Jurkat, Clone E6-1 (cell line): ENCODE results near the gene JDP2.

Experiments used
- DNase-seq: peaks from one replicate; pipeline ENCODE4 v3.0.0-alpha.2; 2011; ENCODE audit warnings: low read depth, low spot score
- H3K4me3 ChIP-seq: 2 replicates; pipeline ENCODE4 v1.5.1; 2011; ENCODE audit warnings: mild to moderate bottlenecking, low read length, control low read depth, moderate library complexity

The JDP2 gene

DNA sequence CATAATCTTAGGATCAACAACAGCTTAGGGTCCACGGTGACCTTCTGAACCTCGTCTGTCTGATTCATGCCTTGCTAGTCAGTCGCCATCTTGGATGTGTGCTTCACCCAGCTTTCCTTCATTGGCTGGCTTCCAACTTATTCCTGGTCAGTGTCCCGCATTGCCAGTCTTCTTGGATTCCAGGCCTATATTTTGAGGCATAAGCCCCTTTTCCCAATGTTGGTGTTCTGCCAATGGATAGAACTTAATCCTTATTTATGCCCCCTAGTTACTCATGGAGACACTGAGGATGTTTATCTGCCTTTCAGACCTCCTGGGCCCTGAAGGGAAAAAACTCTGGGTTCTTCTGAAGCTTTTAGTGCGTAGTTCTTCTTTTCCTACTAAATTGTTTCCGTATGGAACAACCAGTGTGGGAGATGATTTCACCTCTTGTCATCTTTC, 5.8 kb downstream of the JDP2 start:
- DNase-seq, result no peak
- no peak overlapping the region for H3K4me3 ChIP-seq

GRCh38 chr14:75434138-75434889, 6.5 kb downstream of the JDP2 start:
- peak; percentile 41 for DNase-seq
- H3K4me3 ChIP-seq, result no peak overlapping the region

DNA sequence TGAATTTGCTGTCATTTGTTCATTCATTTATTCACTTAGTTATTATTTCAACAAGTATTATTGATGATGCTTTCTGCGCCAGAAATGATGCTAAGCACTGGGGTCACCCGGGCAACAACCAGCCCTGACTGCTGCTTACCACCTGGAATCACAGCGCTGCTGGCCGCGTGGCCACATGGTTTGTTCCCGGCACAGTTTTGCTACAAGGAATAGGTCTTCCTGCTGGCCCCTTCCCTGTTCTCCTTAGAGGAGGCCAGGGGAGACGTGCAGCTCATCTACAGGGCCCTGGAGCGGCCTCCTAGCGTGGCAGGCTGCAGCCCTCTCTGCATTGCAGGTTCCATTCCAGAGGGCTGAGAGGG, 7.0 kb downstream of the JDP2 start:
- no peak overlapping the region for H3K4me3 ChIP-seq
- DNase-seq, result no peak

GRCh38 chr14:75435473-75435872, 7.7 kb downstream of the JDP2 start:
- no peak overlapping the region for H3K4me3 ChIP-seq
- peak; percentile 69 for DNase-seq

GRCh38 chr14:75437201-75438143, 9.7 kb downstream of the JDP2 start:
- no peak for DNase-seq

DNA sequence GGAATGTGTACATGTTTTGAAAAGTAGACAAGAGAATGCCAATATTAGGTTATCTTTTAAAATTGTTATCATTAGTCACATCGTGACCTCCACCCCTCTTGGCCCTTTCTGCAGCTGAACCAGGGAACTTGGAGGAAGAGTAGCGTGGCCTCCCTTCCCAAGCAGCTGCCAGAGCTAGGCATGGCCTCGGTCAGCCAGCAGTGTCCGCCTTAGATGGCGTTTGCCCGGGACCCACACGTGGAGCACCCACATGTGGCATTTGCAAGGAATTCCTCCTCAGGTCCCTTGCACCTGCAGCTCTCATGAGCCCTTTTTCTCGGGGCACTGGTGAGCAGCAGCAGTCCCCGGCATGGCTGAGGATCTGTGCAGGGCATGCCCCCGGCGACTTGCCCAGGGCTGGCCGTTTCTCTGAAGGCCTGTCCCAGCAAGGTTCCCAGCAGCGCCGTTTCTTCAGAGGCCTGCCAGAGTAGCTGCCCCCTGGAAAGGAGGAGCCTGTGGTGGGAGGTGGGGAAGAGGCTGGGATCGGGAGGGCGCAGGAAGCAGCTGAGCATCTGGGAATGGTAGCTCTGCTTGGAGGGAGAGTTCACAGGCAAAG, 10.8 kb downstream of the JDP2 start:
- no peak for DNase-seq
- H3K4me3 ChIP-seq, result no peak overlapping the region

More at GRCh38 chr14:75437201-75438143, 9.7 kb downstream of the JDP2 start:
- no peak overlapping the region for H3K4me3 ChIP-seq

DNA sequence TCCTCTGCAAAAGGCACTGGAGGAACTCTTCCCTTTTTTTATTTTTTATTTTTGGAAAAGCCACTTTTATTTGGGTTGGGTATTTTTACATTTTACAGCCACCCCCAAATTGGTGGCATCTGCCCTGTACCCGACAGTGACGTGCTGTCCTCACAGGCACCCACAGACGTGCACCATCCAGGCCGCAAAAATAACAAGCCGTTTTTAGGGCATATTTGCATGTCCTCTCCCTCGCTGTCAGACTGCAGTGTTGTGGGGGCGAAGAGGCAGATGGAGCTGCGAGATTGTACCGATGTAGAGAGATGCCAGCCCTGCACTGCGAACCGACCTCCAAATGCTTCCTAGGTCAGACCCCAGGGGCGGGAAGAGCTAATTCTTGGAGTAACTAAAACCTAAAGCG, 12.2 kb downstream of the JDP2 start:
- DNase-seq, result no peak
- no peak overlapping the region for H3K4me3 ChIP-seq

GRCh38 chr14:75440733-75441477, 13.1 kb downstream of the JDP2 start:
- DNase-seq, result no peak
- no peak overlapping the region for H3K4me3 ChIP-seq

DNA sequence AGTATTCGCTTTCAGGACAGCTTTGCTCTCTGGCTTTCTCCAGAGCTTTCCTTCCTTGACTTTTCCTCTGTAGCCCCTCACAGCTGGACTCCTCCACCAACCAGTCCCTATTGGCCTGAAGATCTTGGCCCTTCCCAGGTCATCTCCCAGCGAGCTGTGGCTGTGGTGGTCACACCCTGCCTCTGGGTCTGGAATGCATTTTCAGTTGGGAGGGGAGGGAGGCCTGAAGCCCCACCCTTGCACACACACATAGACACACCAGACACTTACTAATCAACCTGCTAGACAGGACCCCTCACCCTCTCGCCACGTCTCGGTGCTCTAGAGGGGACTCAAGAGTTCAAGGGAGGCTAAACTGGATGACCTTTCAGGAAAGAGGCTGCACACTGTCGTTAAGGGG, 13.9 kb downstream of the JDP2 start:
- no peak for DNase-seq
- H3K4me3 ChIP-seq, result no peak overlapping the region

- DNase-seq, result no peak
- no peak overlapping the region for H3K4me3 ChIP-seq
These were observed 14.3 kb downstream of the JDP2 start for GRCh38 chr14:75442166-75442565.

GRCh38 chr14:75442642-75443041, 14.8 kb downstream of the JDP2 start:
- DNase-seq, result no peak
- H3K4me3 ChIP-seq, result no peak overlapping the region

DNA sequence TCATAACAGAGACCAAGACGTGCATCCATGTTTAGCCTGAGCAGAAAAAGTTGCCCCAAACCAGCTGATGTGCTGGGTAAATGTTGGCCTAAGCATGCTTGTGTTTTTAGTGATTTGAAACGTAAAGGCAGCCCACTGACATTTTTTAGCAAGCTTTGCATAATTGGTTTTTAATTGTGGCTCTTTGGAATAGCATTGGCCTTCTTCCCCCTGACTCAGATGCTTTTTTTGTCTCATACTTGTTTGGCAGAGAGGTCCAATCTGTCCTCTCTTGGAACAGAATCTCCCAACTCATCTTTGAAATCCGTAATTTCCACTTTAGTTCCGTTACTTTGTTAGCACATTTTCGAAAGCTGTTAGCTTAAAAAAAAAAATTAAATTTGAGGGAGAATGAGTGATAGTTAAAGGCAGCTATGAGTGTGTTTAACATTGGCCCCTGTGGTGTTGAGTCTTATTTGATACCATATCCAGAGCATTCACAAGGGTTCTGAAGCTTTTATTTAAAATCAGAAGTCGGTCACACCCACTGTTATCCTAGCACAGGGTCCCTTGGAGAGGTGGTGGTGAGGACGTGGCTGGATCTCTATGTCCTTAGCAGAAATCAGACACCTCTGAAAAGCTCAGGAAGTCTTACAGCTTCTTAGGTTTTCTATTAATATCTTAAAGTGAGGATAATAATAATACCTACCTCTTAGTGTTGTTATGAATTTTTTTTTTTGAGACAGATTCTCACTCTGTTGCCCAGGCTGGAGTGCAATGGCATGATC, 15.6 kb downstream of the JDP2 start:
- H3K4me3 ChIP-seq, result no peak overlapping the region

DNA sequence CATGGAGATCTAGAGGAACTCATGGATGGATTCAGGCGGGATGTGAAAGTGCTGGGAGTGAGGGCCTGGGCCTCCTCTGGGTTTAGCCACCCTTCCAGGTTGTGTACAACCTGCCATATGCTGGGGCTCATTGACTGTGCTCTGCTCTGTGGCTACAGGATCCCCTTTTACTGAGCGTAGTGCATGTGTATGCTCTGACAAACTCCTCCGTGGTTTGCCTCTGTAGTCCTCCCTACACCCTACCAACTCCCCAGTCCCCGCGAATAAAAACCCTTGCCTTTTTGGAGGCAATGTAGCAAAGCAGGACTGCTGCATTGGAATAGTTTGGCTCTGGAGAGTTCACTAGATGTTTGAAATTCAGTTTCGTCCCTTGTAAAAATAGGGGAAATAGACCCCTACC, 17.4 kb downstream of the JDP2 start:
- no peak for DNase-seq
- H3K4me3 ChIP-seq, result no peak overlapping the region

More for the DNA sequence above, 15.6 kb downstream of the JDP2 start:
- no peak for DNase-seq

GRCh38 chr14:75445963-75446362, 18.1 kb downstream of the JDP2 start:
- DNase-seq, result no peak
- H3K4me3 ChIP-seq, result no peak overlapping the region

- DNase-seq, result no peak
- no peak overlapping the region for H3K4me3 ChIP-seq
These were observed 18.6 kb downstream of the JDP2 start for GRCh38 chr14:75446447-75446846.

- DNase-seq, result no peak
- H3K4me3 ChIP-seq, result no peak overlapping the region
These were observed 20.4 kb downstream of the JDP2 start for GRCh38 chr14:75448209-75448608.

- no peak for DNase-seq
- H3K4me3 ChIP-seq, result no peak overlapping the region
These were observed 21.2 kb downstream of the JDP2 start for GRCh38 chr14:75449036-75449435.

GRCh38 chr14:75449696-75450095, 21.9 kb downstream of the JDP2 start:
- H3K4me3 ChIP-seq, result no peak overlapping the region
- DNase-seq, result no peak
